GM21528 (cell line): ENCODE data around the gene PELI3.

ENCODE experiments used
- ATAC-seq: cut with Tn5 transposase; IDR thresholded peaks from one replicate; pipeline ENCODE4 v1.9.1; 2021; ENCODE audit warnings: mild to moderate bottlenecking, moderate library complexity; ENCODE audit not compliant: unreplicated experiment, low FRiP score

Gene PELI3

GRCh38 chr11:66473608-66474515, 7.2 kb downstream of the PELI3 start:
- ATAC-seq = no peak

GRCh38 chr11:66475349-66476172, 8.9 kb downstream of the PELI3 start:
- ATAC-seq = no peak

GRCh38 chr11:66476173-66476840, 9.6 kb downstream of the PELI3 start:
- ATAC-seq = no peak

- ATAC-seq = no peak
Measured at GRCh38 chr11:66476841-66477251, 10.1 kb downstream of the PELI3 start.

- no peak for ATAC-seq
Measured at GRCh38 chr11:66477263-66478201, 10.8 kb downstream of the PELI3 start.

DNA sequence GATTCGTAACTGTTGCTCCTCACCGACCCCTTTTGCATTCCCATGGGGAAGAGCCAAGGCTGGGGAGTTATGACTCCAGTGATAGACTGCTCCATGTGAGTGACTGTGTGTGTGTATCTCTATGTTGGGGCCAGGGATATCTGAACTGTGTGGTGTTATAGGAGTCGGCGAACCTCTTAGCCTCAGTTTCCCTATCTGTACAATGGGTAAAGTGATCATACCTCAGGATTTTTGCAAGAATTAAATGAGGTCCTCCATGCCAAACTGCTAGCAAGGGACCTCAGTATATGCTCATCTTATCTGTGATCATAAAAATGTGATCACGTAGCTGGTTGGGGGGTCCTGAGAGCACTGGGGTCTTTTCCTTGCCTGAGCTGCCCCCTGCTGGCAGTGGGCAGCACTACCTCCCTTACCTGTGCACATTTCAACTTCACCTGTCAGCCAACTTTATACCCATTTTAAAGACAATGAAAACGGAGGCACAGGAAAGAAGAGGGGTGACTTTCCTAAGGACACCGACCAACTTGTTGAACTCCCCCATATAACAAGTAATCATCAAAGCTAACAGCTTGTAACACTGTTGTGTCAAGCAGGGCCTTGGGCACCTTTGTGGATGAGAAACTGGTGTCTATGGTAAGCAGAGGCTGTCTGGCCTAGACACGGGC, 12.2 kb downstream of the PELI3 start:
- no peak for ATAC-seq

DNA sequence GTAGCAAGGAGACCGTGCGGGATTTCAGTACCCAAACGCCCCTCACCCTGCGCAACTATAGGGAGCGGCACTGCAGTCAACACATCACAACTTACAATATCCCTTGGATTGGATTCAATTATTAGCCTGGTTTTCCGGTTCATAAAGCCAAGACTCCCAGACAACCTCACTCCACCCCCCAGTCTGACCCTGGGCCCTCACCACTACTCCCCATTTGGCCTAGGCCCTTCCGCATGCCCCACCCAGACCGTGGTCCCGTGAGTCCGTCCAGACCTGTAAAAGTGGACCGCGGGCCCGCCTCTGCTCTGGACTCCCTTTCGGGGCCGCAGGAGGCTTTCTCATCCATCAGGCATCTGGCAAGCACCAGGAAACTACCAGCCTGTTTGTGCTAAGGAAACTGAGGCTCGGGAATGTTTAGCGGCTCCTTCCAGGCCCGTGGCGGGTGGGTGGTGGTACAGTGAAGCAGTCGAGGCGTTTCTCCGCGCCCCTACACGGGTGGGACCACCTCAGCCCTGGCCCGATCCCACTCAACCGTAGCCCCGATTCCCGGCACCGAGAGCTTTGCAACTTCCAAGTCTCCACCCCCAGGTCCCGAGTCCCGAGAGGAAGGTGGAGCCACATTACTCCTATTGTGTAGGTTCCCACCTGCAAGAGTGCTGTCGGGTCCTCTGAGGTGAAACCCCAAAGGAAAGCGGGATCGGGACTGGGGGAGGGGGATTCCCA, 12.8 kb downstream of the PELI3 start:
- peak; percentile 24 for ATAC-seq

DNA sequence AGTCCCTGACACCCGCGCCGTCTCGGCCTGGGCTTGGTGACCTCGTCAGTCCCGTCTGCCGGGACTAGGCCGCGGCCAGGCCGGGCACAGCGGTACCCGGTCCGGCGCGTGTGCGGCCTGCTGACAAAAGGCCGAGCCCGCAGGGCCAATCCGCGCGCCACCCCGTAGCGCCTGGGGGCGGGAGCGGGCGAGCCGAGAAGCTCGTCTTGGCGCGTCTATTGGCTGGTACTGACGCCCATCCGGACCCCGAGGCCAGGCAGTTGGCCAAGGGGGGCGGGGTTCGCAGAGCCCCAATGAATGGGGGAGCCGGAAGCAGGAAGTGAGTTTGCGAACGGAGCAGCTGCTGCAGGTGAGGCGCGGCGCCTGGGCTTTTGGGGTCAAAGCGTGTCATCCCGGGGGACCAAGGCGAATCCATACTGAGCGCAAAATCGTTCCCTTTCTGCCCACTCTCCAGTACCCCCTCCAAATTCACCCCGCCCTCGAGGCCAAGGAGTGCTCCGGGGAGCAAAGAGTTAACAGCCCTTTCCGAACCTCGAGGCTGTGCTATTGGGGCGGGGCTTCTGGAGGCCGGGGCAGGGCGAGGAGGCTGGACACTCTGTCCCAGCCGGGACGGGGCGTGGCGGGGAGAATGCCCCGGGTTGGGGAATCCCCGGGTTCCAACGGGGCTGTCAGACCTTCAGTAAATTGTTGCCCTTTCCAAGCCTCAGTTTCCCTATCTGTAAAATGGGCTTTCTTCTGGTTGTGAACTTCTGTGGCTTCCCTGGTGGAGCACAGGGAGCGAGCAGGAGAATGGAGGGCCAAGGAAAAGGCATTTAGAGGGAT, 13.6 kb downstream of the PELI3 start, which contains the start of gene DPP3:
Gene DPP3 (plus strand): TSS at position 318 of the 822 bp plus-strand sequence. CDS start 1,767 bp downstream, outside the sequence.
- ATAC-seq = peak; percentile 74

- ATAC-seq = no peak
Measured at GRCh38 chr11:66484806-66485380, 18.2 kb downstream of the PELI3 start.

DNA sequence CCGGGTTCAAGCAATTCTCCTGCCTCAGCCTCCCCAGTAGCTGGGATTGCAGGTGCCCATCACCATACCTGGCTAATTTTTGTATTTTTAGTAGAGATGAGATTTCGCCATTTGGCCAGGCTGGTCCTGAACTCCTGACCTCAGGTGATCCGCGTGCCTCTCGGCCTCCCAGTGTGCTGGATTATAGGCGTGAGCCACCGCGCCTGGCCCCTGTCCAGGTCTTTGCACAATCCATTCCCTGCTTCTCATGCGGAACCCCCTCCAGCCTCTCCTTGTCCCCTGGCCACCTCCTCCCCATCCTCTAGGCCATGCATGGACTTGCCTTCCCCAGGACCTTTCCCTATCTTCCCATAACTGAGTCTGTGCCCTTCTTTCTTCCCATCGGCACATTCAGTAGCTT, 22.3 kb downstream of the PELI3 start:
- ATAC-seq = no peak

DNA sequence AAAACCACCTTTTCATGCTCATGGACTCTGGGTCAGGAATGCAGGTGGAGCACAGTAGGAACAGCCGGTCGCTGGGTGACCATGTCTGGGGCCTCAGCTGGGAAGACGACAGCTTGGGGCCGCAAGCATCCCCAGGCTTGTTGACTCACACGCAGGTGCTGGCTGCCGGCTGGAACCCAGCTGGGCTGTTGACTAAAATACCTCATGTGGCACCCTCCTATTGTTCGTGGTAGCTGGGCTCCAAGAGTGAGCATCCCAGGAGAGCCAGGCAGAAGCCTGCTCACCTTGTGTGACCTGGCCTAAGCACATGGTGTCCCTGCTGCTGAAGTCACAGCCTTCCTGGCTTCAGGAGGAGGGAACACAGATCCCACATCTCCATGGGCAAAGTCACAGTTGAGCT, 22.9 kb downstream of the PELI3 start:
- ATAC-seq = no peak

DNA sequence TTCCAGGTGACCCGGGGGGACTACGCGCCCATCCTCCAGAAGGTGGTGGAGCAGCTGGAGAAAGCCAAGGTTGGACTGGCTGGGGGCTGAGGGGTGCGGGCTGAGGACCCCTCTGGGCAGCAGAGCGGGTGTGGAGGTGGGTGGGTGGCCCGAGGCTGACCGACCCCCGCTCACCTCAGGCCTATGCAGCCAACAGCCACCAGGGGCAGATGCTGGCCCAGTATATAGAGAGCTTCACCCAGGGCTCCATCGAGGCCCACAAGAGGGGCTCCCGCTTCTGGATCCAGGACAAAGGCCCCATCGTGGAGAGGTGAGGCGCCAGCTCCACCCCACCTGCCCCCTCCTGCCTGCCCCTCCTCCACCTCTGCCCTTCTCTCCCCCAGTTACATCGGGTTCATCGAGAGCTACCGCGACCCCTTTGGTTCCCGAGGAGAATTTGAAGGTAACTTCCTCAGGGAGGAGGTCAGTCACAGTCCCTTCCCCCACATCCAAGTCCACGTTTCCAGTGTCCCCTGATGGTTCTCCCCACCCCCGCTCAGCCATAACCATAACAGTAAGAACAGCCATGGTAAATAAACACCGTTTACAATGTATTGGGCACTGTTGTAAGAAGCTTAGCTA, 24.7 kb downstream of the PELI3 start:
- no peak for ATAC-seq

DNA sequence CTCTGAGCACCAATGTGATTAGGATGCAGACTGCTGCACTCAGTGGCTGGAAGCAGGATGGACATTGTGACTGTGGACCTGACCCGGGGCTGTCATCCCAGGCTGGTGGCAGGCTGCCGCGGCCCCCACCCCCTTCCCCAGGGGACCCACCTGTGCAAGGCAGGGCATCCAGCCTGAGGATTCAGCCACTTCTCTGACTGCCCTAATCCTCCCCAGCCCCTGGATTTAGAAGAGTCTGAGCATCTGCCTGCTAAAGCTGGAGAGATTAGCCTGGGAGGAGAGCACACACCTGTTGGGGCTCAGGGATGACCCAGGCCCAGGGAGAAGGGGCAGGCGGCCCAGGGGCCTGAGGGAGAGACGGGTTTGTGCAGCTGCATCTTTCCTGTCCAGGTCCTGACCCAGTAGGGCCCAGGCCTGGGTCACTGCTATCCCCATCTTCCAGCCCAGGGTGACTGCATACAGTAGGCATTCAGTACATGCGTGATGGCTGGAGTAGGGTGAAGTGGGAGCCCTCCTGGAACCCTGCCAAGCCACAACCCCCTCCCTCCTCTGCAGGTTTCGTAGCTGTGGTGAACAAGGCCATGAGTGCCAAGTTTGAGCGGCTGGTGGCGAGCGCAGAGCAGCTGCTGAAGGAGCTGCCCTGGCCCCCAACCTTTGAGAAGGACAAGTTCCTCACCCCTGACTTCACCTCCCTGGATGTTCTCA, 25.6 kb downstream of the PELI3 start:
- no peak for ATAC-seq

DNA sequence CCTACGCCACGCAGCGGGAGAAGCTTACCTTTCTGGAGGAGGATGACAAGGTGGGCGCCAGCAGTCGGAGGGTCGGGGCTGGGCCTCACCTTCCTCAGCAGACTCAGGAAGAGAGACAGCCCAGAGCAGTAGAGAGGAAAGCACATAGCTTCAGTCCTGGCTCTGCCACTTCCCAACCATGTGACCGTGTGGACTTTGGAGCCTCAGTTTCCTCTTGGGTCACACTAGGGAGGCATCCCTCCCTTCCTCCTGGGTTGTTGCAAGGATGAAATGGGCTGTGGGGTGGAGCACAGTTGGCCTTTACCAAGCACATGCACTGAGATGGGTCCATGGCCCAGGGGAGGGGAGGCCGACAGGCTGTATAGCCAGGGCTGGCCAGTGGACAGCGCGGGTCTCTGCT, 26.4 kb downstream of the PELI3 start:
- ATAC-seq = no peak

- ATAC-seq = no peak
Measured at GRCh38 chr11:66494458-66494857, 27.8 kb downstream of the PELI3 start.

DNA sequence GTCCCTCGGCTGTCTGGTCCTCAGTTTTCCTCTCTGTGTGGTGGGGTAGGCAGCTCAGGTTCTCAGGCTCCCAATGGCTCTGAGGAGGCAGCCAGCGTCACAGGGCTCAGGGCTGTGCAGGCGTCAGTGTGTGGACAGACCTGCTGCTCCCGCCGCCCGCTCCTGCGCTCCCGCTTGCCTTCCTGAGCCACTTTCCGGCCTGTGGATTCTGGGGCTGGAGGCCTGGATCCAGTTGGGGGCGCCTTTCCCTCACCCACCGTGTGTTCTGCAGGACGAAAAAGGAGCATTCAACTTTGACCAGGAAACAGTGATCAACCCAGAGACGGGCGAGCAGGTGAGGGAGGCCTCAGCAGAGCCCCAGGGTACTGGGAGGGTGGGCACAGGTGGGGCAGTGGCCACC, 28.2 kb downstream of the PELI3 start:
- ATAC-seq = no peak
